Measurements from ENCODE around the gene SERPINI1.

The SERPINI1 gene

DNA sequence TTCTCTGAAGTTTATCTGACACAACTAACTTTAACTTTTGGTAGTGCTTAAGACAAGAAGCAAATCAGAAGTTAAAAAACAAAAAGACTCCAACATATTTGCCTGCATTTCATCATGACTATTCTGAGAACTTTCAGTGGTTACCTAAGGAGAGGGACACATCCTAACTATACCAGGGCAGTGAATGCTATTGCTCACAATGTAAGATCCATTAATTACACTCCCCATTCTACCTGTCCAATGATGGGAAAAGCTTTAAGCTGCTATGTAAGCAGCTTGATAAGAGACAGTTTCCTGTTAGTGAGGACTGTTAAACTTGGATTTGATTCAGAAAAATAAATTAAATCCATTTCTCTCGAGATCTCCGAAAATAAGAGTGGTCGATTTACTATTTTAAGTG is 37.5 kb downstream of the SERPINI1 start:
- H3K4me3 ChIP-seq (ENCODE audit: low read length) = no peak overlapping the region
- H3K27me3 ChIP-seq (ENCODE audit: control insufficient read depth, insufficient read depth, low read length) = no peaks in the 10 kb centered on the region
- H3K9me3 ChIP-seq (ENCODE audit: control insufficient read depth, low read length) = no peaks in the 10 kb centered on the region
- H3K4me1 ChIP-seq (ENCODE audit: control insufficient read depth, insufficient read depth, low read length) = no peaks in the 10 kb centered on the region
- H3K36me3 ChIP-seq (ENCODE audit: control insufficient read depth, insufficient read depth, low read length) = no peaks in the 10 kb centered on the region
- H3K9ac ChIP-seq (ENCODE audit: low read length) = no peak overlapping the region

DNA sequence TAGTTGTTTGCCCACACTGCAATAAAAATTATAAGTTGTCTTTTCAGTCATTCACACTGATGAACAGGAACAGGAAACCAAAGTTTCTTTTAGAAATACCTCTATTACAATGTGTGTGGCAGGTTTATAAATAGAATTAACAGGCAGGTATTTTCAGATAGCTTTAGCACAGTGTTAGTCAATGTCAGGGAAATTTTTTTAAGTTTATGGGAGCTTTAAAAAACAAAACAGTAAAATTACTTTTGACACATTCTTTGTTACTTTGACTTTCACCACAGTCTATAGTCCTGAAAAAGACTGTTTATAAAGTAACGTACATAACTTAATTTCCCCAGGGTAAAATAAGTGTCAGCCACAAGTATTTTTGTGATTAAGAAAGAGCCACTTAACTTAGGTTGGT is 38.1 kb downstream of the SERPINI1 start:
- Histone ChIP-seq H3K4me3 (ENCODE audit: low read length) (no peak overlapping the region), H3K9ac (ENCODE audit: low read length) (no peak overlapping the region), H3K4me1 (ENCODE audit: control insufficient read depth, insufficient read depth, low read length) (no peaks in the 10 kb centered on the region), H3K9me3 (ENCODE audit: control insufficient read depth, low read length) (no peaks in the 10 kb centered on the region), H3K36me3 (ENCODE audit: control insufficient read depth, insufficient read depth, low read length) (no peaks in the 10 kb centered on the region), H3K27me3 (ENCODE audit: control insufficient read depth, insufficient read depth, low read length) (no peaks in the 10 kb centered on the region)

DNA sequence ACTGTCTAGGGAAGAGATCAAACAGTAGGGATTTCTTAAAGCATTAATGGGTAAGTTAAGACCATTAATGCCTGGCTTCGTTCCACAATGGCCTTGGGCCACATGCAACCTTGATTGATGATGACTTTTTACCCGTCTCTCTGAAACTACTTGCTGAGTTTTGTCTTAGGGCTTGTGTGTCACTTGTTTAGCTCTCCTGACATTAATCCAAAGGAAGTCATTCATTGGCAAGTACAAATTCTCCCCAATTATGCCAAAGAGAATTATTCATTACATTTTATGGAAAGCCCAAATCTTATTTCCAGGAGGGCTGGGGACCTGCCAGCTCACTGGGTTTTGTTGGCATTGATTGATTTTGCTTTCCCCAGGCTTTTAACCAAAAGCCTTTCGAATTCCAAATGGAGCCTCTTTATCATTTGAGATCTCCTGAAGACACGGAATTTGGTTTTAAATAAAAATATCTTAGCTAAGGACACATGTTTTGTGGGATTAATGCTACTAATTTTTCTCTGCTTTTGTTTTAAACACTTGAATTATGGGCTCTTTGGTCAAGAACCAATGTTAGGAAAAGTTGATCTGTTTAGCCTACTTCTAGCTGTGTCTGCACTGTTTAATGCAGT is 40.7 kb downstream of the SERPINI1 start:
- H3K4me1 ChIP-seq (ENCODE audit: control insufficient read depth, insufficient read depth, low read length) = no peaks in the 10 kb centered on the region
- H3K36me3 ChIP-seq (ENCODE audit: control insufficient read depth, insufficient read depth, low read length) = no peaks in the 10 kb centered on the region
- H3K9ac ChIP-seq (ENCODE audit: low read length) = no peak overlapping the region
- no peaks in the 10 kb centered on the region for H3K27me3 ChIP-seq (ENCODE audit: control insufficient read depth, insufficient read depth, low read length)
- H3K4me3 ChIP-seq (ENCODE audit: low read length) = no peak overlapping the region
- no peaks in the 10 kb centered on the region for H3K9me3 ChIP-seq (ENCODE audit: control insufficient read depth, low read length)

DNA sequence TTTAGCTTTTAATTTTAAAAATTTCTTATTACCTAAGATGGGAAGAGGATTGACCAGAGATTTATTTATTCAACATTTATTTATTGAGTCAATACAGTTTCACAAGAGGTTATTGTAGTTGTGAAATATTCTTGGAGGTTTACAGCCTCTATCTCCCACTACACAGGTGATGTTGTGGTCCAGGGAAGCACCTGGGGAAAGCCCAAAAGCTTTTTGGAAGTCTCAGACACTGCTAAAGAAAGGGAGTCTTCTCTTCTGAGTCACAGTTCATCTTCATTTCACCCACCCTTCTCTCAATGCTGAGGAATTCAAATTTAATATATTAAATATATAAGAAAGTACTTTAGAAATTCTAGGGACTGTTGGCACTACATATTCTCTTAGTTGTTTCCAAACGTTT is 41.8 kb downstream of the SERPINI1 start:
- Histone ChIP-seq H3K27me3 (ENCODE audit: control insufficient read depth, insufficient read depth, low read length) (no peaks in the 10 kb centered on the region), H3K9ac (ENCODE audit: low read length) (no peak overlapping the region)

DNA sequence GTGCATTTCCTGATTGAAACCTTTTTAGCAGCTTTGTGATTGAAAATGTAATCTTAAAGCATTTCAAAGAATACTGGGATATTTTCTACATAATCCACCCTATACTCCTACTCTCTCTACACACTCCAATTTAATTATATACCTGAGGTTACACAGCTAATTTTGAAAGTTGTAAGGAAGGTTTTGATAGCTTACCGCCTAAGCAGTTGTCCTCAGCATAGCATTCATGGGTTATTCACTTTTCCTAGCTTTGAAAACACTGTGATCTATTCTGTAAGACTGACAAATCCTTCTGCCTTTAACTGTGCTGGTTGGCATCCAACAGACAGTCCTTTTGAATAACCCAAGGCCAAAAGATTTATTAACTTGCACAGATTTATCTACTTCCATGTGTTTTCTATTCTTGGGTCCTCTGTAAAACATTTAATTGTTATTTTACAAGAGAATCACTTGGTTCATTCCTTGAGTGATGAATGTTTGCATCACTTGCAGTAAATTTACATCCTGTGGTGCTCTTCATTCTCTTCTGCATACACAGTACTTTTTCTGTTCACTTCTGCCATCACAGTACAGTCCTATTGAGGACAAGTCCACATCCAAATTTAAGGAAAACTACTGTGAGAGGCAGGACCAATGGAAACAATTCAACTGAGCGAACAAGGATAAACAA is 44.8 kb downstream of the SERPINI1 start:
- Histone ChIP-seq H3K9ac (ENCODE audit: low read length) (no peak overlapping the region), H3K36me3 (ENCODE audit: control insufficient read depth, insufficient read depth, low read length) (no peaks in the 10 kb centered on the region), H3K4me3 (ENCODE audit: low read length) (no peak overlapping the region)

More for the DNA sequence above, 41.8 kb downstream of the SERPINI1 start:
- no peaks in the 10 kb centered on the region for H3K4me1 ChIP-seq (ENCODE audit: control insufficient read depth, insufficient read depth, low read length)
- no peaks in the 10 kb centered on the region for H3K36me3 ChIP-seq (ENCODE audit: control insufficient read depth, insufficient read depth, low read length)
- no peak overlapping the region for H3K4me3 ChIP-seq (ENCODE audit: low read length)
- H3K9me3 ChIP-seq (ENCODE audit: control insufficient read depth, low read length) = no peaks in the 10 kb centered on the region

DNA sequence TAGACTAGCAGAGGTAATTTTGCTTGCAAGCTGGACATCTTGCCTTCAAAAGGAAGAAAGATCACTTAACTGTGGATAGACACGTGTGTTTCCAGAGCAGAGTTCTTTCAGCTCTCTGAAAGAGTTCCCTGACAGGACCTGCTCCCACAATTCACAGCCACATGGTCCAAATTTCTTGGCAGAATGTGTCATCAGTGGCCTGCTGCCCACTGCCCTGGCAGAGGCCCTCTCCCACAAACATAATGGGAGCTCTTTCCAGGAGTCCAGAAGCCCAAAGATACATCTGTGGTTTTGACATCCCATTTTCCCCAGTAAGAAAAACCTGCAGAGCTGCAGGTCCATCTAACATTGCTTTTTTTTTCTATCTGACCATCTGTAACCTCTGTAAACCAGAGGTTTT is 48.3 kb downstream of the SERPINI1 start:
- Histone ChIP-seq H3K9ac (ENCODE audit: low read length) (no peak overlapping the region), H3K4me1 (ENCODE audit: control insufficient read depth, insufficient read depth, low read length) (no peaks in the 10 kb centered on the region), H3K36me3 (ENCODE audit: control insufficient read depth, insufficient read depth, low read length) (no peaks in the 10 kb centered on the region), H3K27me3 (ENCODE audit: control insufficient read depth, insufficient read depth, low read length) (no peaks in the 10 kb centered on the region), H3K9me3 (ENCODE audit: control insufficient read depth, low read length) (no peaks in the 10 kb centered on the region), H3K4me3 (ENCODE audit: low read length) (no peak overlapping the region)

More for the DNA sequence above, 44.8 kb downstream of the SERPINI1 start:
- Histone ChIP-seq H3K27me3 (ENCODE audit: control insufficient read depth, insufficient read depth, low read length) (no peaks in the 10 kb centered on the region), H3K9me3 (ENCODE audit: control insufficient read depth, low read length) (no peaks in the 10 kb centered on the region), H3K4me1 (ENCODE audit: control insufficient read depth, insufficient read depth, low read length) (no peaks in the 10 kb centered on the region)

DNA sequence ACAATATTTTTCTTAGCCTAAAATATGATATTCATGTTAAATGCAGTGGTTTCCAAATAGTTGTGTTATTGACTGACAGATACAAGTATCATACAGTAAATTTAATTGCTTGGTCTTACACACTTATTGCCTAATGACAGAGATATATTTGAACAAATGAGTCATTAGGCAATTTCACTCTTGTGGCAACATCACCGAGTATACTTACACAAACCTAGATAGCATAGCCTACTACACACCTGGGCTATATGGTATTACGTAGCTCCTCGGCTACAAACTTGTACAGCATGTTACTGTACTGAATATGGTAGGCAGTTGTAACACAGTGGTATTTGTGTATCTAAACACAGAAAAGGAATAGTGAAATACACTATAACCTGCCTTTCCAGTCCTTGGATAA is 50.3 kb downstream of the SERPINI1 start:
- H3K9ac ChIP-seq (ENCODE audit: low read length) = no peak overlapping the region
- no peaks in the 10 kb centered on the region for H3K27me3 ChIP-seq (ENCODE audit: control insufficient read depth, insufficient read depth, low read length)
- H3K4me1 ChIP-seq (ENCODE audit: control insufficient read depth, insufficient read depth, low read length) = no peaks in the 10 kb centered on the region
- H3K9me3 ChIP-seq (ENCODE audit: control insufficient read depth, low read length) = no peaks in the 10 kb centered on the region
- no peak overlapping the region for H3K4me3 ChIP-seq (ENCODE audit: low read length)
- H3K36me3 ChIP-seq (ENCODE audit: control insufficient read depth, insufficient read depth, low read length) = no peaks in the 10 kb centered on the region

DNA sequence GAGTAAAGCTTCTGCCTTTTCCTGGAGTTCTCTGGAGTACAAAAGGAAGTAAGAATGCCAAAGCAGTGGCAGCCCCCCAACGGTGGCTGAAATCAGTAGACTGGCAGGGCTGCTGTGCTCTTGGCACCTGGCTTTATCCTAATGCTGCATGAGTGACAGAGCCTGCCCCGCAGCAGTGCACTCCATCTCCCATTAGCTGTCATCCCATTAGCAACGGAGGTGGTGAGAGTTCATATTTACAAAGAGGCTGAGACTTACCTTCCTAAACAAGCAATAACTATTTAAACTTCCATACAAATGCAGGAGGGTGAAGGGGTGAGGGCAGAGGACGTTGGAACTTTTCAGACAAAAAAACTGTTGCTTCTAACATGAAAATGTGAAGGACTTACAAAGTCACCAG is 51.9 kb downstream of the SERPINI1 start:
- no peaks in the 10 kb centered on the region for H3K36me3 ChIP-seq (ENCODE audit: control insufficient read depth, insufficient read depth, low read length)
- no peaks in the 10 kb centered on the region for H3K9me3 ChIP-seq (ENCODE audit: control insufficient read depth, low read length)
- H3K9ac ChIP-seq (ENCODE audit: low read length) = no peak overlapping the region
- no peak overlapping the region for H3K4me3 ChIP-seq (ENCODE audit: low read length)
- H3K27me3 ChIP-seq (ENCODE audit: control insufficient read depth, insufficient read depth, low read length) = no peaks in the 10 kb centered on the region
- no peaks in the 10 kb centered on the region for H3K4me1 ChIP-seq (ENCODE audit: control insufficient read depth, insufficient read depth, low read length)

DNA sequence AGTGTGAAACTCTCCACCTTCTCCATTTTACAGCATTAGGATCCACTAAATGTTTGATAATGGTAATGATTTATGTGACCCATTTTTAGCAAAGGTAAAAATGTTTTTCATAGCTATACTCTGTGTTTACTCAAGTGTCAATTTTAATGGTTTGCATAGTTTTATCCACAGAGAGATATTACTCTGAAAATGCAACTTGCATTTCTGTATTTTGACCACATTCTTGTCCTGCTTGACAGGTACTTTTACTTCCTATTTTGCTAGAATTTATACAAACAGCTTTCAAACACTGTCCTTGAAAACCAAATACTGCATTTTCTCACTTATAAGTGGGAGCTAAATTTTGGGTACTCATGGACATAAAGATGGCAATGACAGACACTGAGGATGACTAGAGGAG is 62.9 kb downstream of the SERPINI1 start:
- H3K36me3 ChIP-seq (ENCODE audit: control insufficient read depth, insufficient read depth, low read length) = no peaks in the 10 kb centered on the region
- H3K27me3 ChIP-seq (ENCODE audit: control insufficient read depth, insufficient read depth, low read length) = no peaks in the 10 kb centered on the region
- H3K9me3 ChIP-seq (ENCODE audit: control insufficient read depth, low read length) = no peaks in the 10 kb centered on the region
- no peak overlapping the region for H3K4me3 ChIP-seq (ENCODE audit: low read length)
- H3K9ac ChIP-seq (ENCODE audit: low read length) = no peak overlapping the region
- H3K4me1 ChIP-seq (ENCODE audit: control insufficient read depth, insufficient read depth, low read length) = no peaks in the 10 kb centered on the region

DNA sequence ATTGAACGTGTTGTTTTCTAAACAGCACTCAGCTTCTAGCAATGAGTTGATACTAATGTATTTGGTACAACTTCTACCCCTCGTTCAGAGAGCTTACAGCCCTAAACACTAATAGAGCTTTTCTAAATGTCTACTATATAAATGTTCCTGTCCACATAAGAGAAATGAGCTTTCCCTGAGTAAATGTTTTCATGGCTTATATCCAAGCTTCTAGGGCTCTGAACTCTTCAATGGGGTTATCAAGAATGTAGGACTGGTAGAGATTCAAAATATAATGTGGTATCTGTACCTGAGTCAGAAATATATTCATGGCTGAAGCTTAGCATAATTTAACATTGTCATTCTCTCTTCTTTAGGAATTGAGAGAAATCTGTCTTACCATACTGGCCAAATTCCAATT is 73.4 kb downstream of the SERPINI1 start:
- no peaks in the 10 kb centered on the region for H3K36me3 ChIP-seq (ENCODE audit: control insufficient read depth, insufficient read depth, low read length)
- H3K9me3 ChIP-seq (ENCODE audit: control insufficient read depth, low read length) = no peaks in the 10 kb centered on the region
- no peak overlapping the region for H3K9ac ChIP-seq (ENCODE audit: low read length)
- no peaks in the 10 kb centered on the region for H3K27me3 ChIP-seq (ENCODE audit: control insufficient read depth, insufficient read depth, low read length)
- H3K4me3 ChIP-seq (ENCODE audit: low read length) = no peak overlapping the region
- H3K4me1 ChIP-seq (ENCODE audit: control insufficient read depth, insufficient read depth, low read length) = no peaks in the 10 kb centered on the region

DNA sequence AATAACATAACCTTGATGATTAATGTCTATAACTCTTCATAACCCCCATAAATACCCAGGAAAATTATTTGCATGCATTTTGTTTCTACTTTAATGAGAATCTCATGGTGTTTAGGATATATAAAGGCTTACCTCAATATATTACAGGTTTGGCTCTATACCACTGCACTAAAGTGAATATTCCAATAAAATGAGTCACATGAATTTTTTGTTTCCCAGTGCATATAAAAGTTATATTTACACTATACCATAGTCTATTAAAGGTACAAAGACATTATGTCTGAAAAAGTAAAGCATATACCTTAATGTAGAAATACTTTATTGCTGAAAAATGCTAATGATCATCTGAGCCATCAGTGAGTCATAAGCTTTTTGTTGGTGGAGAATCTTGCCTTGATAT is 74.7 kb downstream of the SERPINI1 start:
- Histone ChIP-seq H3K9ac (ENCODE audit: low read length) (no peak overlapping the region), H3K4me3 (ENCODE audit: low read length) (no peak overlapping the region), H3K4me1 (ENCODE audit: control insufficient read depth, insufficient read depth, low read length) (no peaks in the 10 kb centered on the region), H3K9me3 (ENCODE audit: control insufficient read depth, low read length) (no peaks in the 10 kb centered on the region), H3K27me3 (ENCODE audit: control insufficient read depth, insufficient read depth, low read length) (no peaks in the 10 kb centered on the region), H3K36me3 (ENCODE audit: control insufficient read depth, insufficient read depth, low read length) (no peaks in the 10 kb centered on the region)

DNA sequence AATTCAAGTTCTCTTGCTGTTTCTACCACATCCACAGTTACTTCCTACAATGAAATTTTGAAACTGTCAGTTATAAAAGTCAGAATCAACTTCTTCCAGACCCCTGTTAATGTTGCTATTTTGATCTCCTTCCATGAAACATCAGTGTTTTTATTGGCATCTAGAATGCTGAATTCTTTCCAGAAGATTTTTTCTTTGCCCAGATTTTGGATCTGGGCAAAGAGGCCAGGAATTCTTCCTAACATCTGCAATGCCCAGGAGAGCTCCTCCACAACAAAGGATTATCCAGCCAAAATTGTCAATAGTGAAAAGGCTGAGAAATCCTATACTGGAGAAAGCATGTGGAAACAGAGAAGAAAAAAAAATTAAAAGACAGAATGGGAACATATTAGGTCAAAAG is 75.5 kb downstream of the SERPINI1 start:
- Histone ChIP-seq H3K9ac (ENCODE audit: low read length) (no peak overlapping the region), H3K4me3 (ENCODE audit: low read length) (no peak overlapping the region), H3K27me3 (ENCODE audit: control insufficient read depth, insufficient read depth, low read length) (no peaks in the 10 kb centered on the region)

More for the DNA sequence above, 75.5 kb downstream of the SERPINI1 start:
- Histone ChIP-seq H3K9me3 (ENCODE audit: control insufficient read depth, low read length) (no peaks in the 10 kb centered on the region), H3K36me3 (ENCODE audit: control insufficient read depth, insufficient read depth, low read length) (no peaks in the 10 kb centered on the region), H3K4me1 (ENCODE audit: control insufficient read depth, insufficient read depth, low read length) (no peaks in the 10 kb centered on the region)
